Subcutaneous adipose tissue (tissue), 4 donors: ENCODE results near the gene ENPP6. TPM values are rescaled to one million over a fixed set of nuclear protein-coding genes. Genes with fewer than 3 reads are reported as not detected.

Experiments used
- total RNA-seq, 4 donors: library from RNA; depleted of rRNA; stranded (reverse); fragments of >200 nt; gene quantifications; one replicate each; pipeline ENCODE4 v1.1.0, GENCODE V29; 2016
- TF ChIP-seq, protein P1 (sequence below): fragments of 450-650 bp; IDR thresholded peaks from one replicate; pipeline ENCODE4 v1.5.1; 2016; ENCODE audit warnings: low read depth, mild to moderate bottlenecking, control low read depth, antibody characterized with exemption, moderate library complexity

The ENPP6 gene
- total RNA-seq, 4 donors from 2014 or later = 0.17 TPM; not detected in 3

DNA sequence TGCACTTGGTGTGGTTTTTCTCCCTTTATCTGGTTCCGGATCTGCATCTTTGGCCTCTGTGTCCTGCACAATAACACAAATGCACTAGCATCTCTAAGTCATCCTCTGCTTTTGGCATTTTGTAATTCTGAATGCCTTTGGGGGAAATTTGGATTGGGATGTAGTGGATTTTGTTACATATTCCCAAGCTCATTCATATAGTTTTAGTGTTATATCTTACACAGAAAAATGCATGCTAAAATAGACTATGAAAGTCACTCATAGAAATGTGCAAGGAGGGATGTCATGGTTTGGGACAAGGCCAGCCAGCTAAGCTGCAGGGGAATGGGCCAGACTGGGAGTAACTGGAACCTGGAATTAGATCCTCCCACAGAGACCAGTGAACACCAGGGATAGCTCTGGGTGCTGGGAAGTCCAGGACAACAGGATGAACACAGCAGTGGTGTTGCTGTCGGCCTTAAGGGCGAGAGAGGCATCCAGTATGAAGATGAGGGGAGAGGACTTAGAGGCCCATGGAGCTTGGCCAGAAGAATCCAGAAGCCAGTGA lies 20.1 kb downstream of the ENPP6 start:
- TF ChIP-seq, protein P1, sequence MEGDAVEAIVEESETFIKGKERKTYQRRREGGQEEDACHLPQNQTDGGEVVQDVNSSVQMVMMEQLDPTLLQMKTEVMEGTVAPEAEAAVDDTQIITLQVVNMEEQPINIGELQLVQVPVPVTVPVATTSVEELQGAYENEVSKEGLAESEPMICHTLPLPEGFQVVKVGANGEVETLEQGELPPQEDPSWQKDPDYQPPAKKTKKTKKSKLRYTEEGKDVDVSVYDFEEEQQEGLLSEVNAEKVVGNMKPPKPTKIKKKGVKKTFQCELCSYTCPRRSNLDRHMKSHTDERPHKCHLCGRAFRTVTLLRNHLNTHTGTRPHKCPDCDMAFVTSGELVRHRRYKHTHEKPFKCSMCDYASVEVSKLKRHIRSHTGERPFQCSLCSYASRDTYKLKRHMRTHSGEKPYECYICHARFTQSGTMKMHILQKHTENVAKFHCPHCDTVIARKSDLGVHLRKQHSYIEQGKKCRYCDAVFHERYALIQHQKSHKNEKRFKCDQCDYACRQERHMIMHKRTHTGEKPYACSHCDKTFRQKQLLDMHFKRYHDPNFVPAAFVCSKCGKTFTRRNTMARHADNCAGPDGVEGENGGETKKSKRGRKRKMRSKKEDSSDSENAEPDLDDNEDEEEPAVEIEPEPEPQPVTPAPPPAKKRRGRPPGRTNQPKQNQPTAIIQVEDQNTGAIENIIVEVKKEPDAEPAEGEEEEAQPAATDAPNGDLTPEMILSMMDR = no peak

DNA sequence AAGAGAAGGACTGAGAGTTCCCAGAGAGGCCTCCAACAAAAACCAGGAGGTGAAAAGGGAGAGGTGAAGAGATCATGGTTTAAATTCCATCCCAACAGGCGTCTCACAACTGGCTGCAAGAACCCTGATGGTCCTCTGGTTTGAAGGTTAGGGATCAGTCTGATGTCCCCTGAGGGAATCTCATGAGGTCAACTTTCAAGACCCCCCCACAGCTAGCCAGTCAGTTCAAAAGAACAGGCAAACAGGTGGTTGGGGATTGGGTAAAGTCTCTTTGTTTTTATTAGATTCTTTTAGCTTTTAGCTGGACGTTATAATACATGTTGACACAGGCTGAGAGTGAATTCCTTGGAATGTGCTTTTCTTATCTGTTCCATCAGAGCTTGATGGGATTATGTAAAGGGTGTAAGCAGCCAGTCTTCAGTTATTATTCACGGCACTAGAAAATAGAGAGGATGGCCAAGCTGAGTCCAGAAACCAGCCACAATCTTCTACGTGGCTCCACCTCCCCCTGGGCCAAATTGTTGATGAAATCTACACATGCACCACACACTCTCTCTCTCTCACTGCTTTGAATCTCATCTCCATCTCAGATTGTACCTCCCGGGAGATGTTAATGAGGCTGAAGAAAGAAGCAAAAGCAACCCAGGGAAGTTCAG lies 20.8 kb downstream of the ENPP6 start:
- TF ChIP-seq, protein P1 = no peak

DNA sequence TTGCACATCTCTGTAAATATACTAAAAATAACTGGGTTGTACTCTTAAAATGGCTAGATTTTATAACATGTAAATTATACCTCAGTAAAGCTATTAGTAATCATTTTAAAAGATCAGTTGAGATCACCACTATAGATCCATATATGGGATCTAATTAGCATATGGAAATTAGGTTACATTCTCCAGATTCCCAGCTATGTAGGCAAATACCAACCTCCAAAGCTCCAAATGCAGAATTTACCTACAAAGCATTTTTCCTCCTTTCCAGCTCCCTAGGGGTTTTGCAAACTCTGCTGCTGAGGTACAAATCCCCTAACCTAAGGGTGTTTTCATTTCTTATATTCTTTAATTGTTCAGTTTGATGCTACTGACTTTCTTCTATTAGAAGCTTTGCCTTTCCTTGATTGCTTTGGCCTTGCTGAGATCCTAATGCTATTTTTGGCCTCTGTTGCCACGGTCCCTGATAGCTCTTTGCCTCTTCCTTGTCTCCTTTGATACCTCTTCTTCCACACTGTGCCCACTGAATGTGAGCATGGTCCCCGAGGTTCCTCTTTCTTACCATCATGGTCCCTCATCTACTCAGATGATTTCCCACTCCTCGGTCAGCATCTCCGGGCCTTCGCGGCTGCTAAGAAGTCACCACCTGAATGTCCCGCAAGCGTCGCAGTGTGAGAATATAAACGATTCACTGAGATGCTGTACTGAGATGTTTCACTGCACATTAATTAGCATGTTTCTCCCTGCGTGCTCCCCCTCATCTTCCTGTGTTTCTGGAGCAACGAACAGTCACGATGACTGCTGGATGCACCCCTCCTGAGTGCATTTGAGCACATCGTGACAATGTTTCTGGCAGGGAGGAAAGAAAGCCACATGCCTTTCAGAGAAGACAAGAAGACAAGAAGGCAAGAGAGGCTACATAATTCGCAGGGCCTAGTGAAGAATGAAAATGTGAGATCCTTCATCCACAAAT lies 23.8 kb downstream of the ENPP6 start:
- TF ChIP-seq, protein P1 = no peak

- TF ChIP-seq, protein P1 = no peak
Observed at GRCh38 chr4:184192933-184193332, 24.7 kb downstream of the ENPP6 start.

- TF ChIP-seq, protein P1 = no peak
Observed at GRCh38 chr4:184191267-184191666, 26.4 kb downstream of the ENPP6 start.

- TF ChIP-seq, protein P1 = no peak
Observed at GRCh38 chr4:184190711-184191110, 27.0 kb downstream of the ENPP6 start.

DNA sequence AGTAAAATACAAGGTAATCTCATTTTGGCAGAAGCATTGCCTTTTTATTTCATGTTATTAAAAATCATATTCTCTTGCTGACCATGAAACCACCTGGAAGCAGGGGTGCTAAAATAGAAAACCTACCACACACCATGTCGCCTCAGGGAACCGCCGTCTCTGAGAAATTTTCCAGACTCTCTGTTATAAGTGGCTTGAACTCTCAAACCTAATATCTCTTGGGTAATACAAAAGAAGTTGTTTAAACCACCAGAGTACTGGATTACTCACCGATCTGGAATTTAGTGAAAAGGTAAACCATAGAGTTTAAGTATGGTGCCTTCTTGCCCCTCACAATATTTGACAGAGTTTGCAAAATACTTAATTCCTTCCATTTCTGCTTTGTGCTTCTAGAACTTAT lies 27.7 kb downstream of the ENPP6 start:
- TF ChIP-seq, protein P1 = no peak
